Panc1 (cell line): ENCODE measurements around the gene PARD3. TPM values are rescaled to one million over a fixed set of nuclear protein-coding genes. Genes with fewer than 3 reads are reported as not detected.

Experiments
- ATAC-seq: fragments of 200-7000 bp; cut with Tn5 transposase; 2 replicates; pipeline ENCODE4 v1.9.1; 2020; ENCODE audit warnings: mild to moderate bottlenecking, moderate library complexity
- BruUV-seq: library from RNA; stranded (reverse); fragments of 400-500 nt; replicated peaks from 2 replicates; lab custom pipeline; 2021; lab: Mats Ljungman, UMichigan
- CTCF ChIA-PET: fragments of 300-600 bp; sonication (Branson Sonifier 250); formaldehyde crosslinking; loops from one replicate; lab custom pipeline; 2022; ENCODE audit warnings: antibody characterized with exemption; lab: Charles Lee
- POLR2A ChIA-PET: fragments of 300-600 bp; sonication (Branson Sonifier 250); formaldehyde crosslinking; loops from one replicate; lab custom pipeline; 2022; ENCODE audit warnings: antibody characterized with exemption; lab: Charles Lee
- DNase-seq: peaks from one replicate; pipeline ENCODE4 v3.0.0-alpha.2; 2010; ENCODE audit warnings: low read depth, low spot score
- H3K27ac ChIP-seq: 2 replicates; pipeline ENCODE4 v1.5.1; 2011; ENCODE audit warnings: mild to moderate bottlenecking, low read length, inconsistent platforms
- H3K27me3 ChIP-seq: fragments of 200-500 bp; sonication (Bioruptor generic); 2 replicates; pipeline ENCODE4 v1.6.0; 2014; ENCODE audit warnings: low read length, inconsistent platforms; ENCODE audit not compliant: control insufficient read depth, insufficient read depth
- H3K36me3 ChIP-seq: fragments of 200-500 bp; sonication (Bioruptor generic); 2 replicates; pipeline ENCODE4 v1.5.1; 2014; ENCODE audit warnings: inconsistent platforms, mild to moderate bottlenecking, low read length, moderate library complexity; ENCODE audit not compliant: control insufficient read depth, insufficient read depth
- H3K4me1 ChIP-seq: 2 replicates; pipeline ENCODE4 v1.5.1; 2011; ENCODE audit warnings: inconsistent platforms, mild to moderate bottlenecking, low read length, moderate library complexity; ENCODE audit not compliant: control insufficient read depth, insufficient read depth
- H3K4me3 ChIP-seq, 2 experiments: 2 replicates each; pipeline ENCODE4 v1.5.1; 2011 to 2012; ENCODE audit warnings: low read depth in 2 of 2, low read length in 2 of 2, mild to moderate bottlenecking in 2 of 2, inconsistent platforms in 1 of 2, moderate library complexity in 1 of 2
- H3K9me3 ChIP-seq: fragments of 200-500 bp; sonication (Bioruptor generic); 2 replicates; pipeline ENCODE4 v1.5.1; 2014; ENCODE audit warnings: low read depth, mild to moderate bottlenecking, inconsistent platforms, low read length, moderate library complexity; ENCODE audit not compliant: control insufficient read depth, insufficient read depth
- POLR2AphosphoS5 ChIP-seq: IDR thresholded peaks from 2 replicates; pipeline ENCODE4 v1.6.1; 2012; ENCODE audit warnings: mild to moderate bottlenecking, low read depth, low read length, moderate library complexity
- SIN3A ChIP-seq: IDR thresholded peaks from 2 replicates; pipeline ENCODE4 v1.6.1; 2012; ENCODE audit warnings: low read depth, mild to moderate bottlenecking, low read length, moderate library complexity, borderline replicate concordance; ENCODE audit not compliant: insufficient read depth
- TCF7L2 ChIP-seq: IDR thresholded peaks from 2 replicates; pipeline ENCODE4 v1.6.1; 2011; ENCODE audit warnings: mild to moderate bottlenecking, low read depth, low read length, inconsistent platforms
- in situ Hi-C: cut with HindIII; loops from 2 replicates; pipeline ENCODE4 v1.10.0; 2016; ENCODE audit warnings: low sequenced_read_pairs, low pct_unique_long_range_greater_than_20kb
- intact Hi-C: fragments of 100-400 bp; cut with micrococcal nuclease; formaldehyde crosslinking; loops from one replicate; pipeline ENCODE4 v1.10.0; 2022; ENCODE audit not compliant: unreplicated experiment
- total RNA-seq: library from RNA; stranded (reverse); gene quantifications from one replicate; pipeline ENCODE4 v1.2.1, GENCODE V29; 2021; ENCODE audit not compliant: unreplicated experiment
- TF ChIP-seq, protein P1 (sequence below), 2 experiments: IDR thresholded peaks; 2 replicates each; pipeline ENCODE4 v1.6.1; 2011 to 2012; ENCODE audit warnings: low read depth in 2 of 2, control low read depth in 1 of 2, low read length in 1 of 2, mild to moderate bottlenecking in 1 of 2, moderate library complexity in 1 of 2; ENCODE audit not compliant: insufficient read depth in 1 of 2
- TF ChIP-seq, protein P2 (sequence below): fragments of 450-650 bp; IDR thresholded peaks from 2 replicates; pipeline ENCODE4 v1.5.1; 2017; ENCODE audit warnings: mild to moderate bottlenecking

Gene PARD3
- total RNA-seq, 1 experiment from 2014 or later, result 29.8 TPM

DNA sequence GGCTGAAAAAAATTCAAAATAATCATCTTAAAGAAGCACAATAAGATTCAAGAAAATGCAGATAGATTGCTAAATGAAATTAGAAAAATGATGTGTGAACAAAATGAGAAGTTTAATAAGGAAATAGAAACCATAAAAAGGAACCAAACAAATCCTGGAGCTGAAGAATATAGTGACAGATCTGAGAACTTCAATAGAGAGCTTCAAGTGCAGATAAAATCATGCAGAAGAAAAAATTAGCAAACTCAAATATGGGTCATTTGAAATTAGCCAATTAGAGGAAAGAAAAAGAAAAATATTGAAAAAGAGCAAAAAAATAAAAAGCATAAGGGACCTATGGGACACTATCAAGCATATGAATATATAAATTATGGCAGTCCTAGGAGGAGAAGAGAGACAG lies 720.1 kb downstream of the PARD3 start:
- ChIA-PET POLR2A (no interaction called here), CTCF (no interaction called here)
- no peak overlapping the region for H3K4me3 ChIP-seq
- no peaks in the 10 kb centered on the region for H3K27me3 ChIP-seq
- intact Hi-C loops (no loop called here), in situ Hi-C loops (no loop called here)
- no peaks in the 10 kb centered on the region for H3K4me1 ChIP-seq
- BruUV-seq, result no TSS peak
- no peak overlapping the region for H3K27ac ChIP-seq
- TF ChIP-seq POLR2AphosphoS5, result no peak
- TF ChIP-seq, protein P1, sequence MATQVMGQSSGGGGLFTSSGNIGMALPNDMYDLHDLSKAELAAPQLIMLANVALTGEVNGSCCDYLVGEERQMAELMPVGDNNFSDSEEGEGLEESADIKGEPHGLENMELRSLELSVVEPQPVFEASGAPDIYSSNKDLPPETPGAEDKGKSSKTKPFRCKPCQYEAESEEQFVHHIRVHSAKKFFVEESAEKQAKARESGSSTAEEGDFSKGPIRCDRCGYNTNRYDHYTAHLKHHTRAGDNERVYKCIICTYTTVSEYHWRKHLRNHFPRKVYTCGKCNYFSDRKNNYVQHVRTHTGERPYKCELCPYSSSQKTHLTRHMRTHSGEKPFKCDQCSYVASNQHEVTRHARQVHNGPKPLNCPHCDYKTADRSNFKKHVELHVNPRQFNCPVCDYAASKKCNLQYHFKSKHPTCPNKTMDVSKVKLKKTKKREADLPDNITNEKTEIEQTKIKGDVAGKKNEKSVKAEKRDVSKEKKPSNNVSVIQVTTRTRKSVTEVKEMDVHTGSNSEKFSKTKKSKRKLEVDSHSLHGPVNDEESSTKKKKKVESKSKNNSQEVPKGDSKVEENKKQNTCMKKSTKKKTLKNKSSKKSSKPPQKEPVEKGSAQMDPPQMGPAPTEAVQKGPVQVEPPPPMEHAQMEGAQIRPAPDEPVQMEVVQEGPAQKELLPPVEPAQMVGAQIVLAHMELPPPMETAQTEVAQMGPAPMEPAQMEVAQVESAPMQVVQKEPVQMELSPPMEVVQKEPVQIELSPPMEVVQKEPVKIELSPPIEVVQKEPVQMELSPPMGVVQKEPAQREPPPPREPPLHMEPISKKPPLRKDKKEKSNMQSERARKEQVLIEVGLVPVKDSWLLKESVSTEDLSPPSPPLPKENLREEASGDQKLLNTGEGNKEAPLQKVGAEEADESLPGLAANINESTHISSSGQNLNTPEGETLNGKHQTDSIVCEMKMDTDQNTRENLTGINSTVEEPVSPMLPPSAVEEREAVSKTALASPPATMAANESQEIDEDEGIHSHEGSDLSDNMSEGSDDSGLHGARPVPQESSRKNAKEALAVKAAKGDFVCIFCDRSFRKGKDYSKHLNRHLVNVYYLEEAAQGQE (IDR thresholded peaks at IDR 0.05; ENCODE audit: insufficient read depth in 1 of 2, low read depth in 2 of 2, low read length in 1 of 2), result no peak
- TF ChIP-seq TCF7L2, result no peak
- TF ChIP-seq, protein P2, sequence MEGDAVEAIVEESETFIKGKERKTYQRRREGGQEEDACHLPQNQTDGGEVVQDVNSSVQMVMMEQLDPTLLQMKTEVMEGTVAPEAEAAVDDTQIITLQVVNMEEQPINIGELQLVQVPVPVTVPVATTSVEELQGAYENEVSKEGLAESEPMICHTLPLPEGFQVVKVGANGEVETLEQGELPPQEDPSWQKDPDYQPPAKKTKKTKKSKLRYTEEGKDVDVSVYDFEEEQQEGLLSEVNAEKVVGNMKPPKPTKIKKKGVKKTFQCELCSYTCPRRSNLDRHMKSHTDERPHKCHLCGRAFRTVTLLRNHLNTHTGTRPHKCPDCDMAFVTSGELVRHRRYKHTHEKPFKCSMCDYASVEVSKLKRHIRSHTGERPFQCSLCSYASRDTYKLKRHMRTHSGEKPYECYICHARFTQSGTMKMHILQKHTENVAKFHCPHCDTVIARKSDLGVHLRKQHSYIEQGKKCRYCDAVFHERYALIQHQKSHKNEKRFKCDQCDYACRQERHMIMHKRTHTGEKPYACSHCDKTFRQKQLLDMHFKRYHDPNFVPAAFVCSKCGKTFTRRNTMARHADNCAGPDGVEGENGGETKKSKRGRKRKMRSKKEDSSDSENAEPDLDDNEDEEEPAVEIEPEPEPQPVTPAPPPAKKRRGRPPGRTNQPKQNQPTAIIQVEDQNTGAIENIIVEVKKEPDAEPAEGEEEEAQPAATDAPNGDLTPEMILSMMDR, result no peak
- TF ChIP-seq SIN3A, result no peak
- DNase-seq (no peak), ATAC-seq (no peak)
- no peaks in the 10 kb centered on the region for H3K9me3 ChIP-seq
- no peaks in the 10 kb centered on the region for H3K36me3 ChIP-seq

DNA sequence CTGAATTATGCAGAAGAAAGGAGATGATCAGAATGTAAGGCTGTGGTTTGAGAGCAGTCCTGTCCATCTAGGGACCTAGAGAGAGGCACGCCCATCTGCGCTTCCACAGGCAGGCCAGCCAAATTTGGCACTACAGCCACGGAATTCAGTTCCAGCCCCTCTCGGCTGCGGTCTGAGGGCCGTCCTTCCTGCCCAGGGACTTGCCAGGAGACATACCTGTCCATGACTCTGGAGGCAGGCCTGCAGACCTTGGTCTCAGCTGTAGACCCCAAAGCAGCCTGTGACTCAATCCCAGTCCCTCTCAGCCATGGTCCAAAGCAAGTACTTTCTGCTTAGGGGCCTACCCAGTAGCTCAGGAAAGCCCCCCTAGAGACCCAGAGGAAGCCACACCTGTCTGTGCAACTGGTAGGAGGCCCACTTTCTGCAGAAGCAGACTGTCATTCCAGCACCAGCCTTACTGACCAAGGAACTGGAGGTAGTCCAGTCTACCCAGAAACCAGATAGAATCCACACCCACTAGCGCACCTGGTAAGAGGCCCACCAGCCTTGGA lies 720.9 kb downstream of the PARD3 start:
- Histone ChIP-seq H3K9me3 (no peaks in the 10 kb centered on the region), H3K4me3 (no peak overlapping the region), H3K4me1 (no peaks in the 10 kb centered on the region), H3K36me3 (no peaks in the 10 kb centered on the region), H3K27me3 (no peaks in the 10 kb centered on the region), H3K27ac (no peak overlapping the region)
- POLR2A ChIA-PET, result interaction anchor here (0.6 kb wide), 1 partner anchor 314 kb away, joined by 3 read pairs; no protein-coding TSS in a partner anchor
- TF ChIP-seq POLR2AphosphoS5, result no peak
- TF ChIP-seq, protein P2, result no peak
- no peak for TF ChIP-seq SIN3A
- TF ChIP-seq TCF7L2, result no peak
- TF ChIP-seq, protein P1 (IDR thresholded peaks at IDR 0.05; ENCODE audit: insufficient read depth in 1 of 2, low read depth in 2 of 2, low read length in 1 of 2), result no peak
- in situ Hi-C loops (no loop called here), intact Hi-C loops (no loop called here)
- DNase-seq, result no peak
- CTCF ChIA-PET, result no interaction called here
- BruUV-seq, result no TSS peak
- ATAC-seq, result no peak
